ENCODE results near the gene CDR2. TPM values are rescaled to one million over a fixed set of nuclear protein-coding genes. Genes with fewer than 3 reads are reported as not detected.

Gene CDR2
- total and polyA plus RNA-seq, 2 of the 13 experiments (the other 11 are each of a cell fraction or from before 2014, with no cell fraction given): 59.0 to 78.9 TPM

DNA sequence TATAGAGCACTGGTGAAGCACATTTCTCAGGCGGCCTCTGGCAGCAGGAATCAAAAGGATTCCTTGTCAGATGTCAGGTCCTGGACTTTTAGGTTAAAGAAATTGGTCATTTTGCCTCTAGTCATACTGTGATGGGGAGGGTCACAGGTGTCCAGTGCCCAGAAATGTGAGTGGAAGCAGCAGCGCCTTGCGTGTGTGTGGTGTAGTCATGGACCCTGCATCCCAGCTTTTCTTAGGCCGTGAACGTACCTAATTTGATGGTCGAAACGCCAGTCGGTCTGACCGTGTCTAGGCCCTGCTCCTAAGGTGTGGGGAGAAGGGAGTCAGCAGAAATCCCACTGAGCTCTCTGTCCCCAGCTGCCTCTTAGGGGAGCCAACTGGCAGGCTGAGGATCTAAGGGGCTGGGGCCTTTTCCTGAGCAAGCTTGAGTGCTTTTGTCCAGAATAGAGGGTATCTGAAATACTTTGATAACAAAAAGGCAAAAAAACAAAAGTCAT lies 45.2 kb downstream of the CDR2 start (continued):
- TF ChIP-seq POLR2G (IDR thresholded peaks at IDR 0.05; ENCODE audit: low read depth, low read length) (0 out of 2 replicates have a peak, but pooled peaks have one; percentile 20), POLR2AphosphoS5 (IDR thresholded peaks at IDR 0.05; ENCODE audit: low read depth, low read length) (peak; percentile 10; the same call in 1 of the 2 replicates), ZFP91 (CRISPR knock-in tag; IDR thresholded peaks at IDR 0.05; ENCODE audit: borderline replicate concordance) (0 out of 2 replicates have a peak, but pooled peaks have one; percentile 23), ZNF878 (CRISPR knock-in tag; IDR thresholded peaks at IDR 0.05) (no peak), NFE2L2 (IDR thresholded peaks at IDR 0.05; ENCODE audit: low read length) (no peak)
- TF ChIP-seq, protein P1, sequence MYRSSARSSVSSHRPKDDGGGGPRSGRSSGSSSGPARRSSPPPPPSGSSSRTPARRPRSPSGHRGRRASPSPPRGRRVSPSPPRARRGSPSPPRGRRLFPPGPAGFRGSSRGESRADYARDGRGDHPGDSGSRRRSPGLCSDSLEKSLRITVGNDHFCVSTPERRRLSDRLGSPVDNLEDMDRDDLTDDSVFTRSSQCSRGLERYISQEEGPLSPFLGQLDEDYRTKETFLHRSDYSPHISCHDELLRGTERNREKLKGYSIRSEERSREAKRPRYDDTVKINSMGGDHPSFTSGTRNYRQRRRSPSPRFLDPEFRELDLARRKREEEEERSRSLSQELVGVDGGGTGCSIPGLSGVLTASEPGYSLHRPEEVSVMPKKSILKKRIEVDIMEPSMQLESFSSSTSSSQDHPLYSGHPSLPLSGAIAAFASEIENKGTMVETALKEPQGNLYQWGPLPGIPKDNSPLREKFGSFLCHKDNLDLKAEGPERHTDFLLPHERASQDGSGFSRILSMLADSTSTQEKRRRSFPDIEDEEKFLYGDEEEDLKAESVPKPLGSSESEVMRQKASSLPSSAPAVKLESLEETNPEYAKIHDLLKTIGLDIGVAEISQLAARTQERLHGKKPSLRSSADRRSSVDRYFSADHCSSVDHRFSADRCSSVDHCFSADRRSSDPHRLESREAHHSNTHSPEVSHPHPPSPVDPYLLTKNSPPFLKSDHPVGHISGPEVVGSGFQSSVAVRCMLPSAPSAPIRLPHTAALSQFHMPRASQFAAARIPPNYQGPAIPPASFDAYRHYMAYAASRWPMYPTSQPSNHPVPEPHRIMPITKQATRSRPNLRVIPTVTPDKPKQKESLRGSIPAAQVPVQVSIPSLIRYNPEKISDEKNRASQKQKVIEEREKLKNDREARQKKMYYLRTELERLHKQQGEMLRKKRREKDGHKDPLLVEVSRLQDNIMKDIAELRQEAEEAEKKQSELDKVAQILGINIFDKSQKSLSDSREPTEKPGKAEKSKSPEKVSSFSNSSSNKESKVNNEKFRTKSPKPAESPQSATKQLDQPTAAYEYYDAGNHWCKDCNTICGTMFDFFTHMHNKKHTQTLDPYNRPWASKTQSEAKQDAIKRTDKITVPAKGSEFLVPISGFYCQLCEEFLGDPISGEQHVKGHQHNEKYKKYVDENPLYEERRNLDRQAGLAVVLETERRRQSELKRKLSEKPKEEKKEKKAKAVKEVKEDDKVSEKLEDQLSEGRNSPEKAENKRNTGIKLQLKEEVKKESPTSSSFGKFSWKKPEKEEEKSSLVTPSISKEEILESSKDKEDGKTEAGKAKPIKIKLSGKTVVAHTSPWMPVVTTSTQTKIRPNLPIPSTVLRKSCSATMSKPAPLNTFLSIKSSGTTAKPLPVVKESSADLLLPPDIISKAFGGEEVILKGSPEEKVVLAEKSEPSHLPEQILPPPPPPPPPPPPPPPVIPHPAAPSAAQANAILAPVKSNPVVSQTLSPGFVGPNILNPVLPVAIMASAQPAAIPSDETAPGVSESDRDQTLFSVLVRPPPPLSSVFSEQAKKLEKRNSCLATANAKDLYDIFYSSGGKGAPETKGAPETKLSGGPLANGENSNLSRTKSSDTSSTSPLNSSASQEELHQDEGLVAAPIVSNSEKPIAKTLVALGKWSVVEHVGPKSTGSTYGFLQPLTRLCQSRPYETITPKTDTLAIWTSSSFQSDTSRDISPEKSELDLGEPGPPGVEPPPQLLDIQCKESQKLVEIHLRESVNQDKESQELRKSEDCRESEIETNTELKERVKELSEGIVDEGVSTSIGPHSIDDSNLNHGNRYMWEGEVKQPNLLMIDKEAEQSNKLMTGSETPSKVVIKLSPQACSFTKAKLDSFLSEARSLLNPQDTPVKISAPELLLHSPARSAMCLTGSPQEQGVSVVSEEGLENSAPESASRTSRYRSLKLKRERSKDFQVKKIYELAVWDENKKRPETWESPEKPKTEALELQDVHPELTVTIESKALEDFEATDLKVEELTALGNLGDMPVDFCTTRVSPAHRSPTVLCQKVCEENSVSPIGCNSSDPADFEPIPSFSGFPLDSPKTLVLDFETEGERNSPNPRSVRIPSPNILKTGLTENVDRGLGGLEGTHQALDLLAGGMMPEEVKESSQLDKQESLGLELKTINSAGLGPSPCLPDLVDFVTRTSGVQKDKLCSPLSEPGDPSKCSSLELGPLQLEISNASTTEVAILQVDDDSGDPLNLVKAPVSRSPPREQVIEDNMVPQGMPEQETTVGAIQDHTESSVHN (CRISPR knock-in tag; IDR thresholded peaks at IDR 0.05): 0 out of 2 replicates have a peak, but pooled peaks have one; percentile 15

All from HepG2 (cell line).